ENCODE measurements around the gene ATG101.

GRCh38 chr12:52089491-52089890 is 19.7 kb downstream of the ATG101 start:
- TF ChIP-seq CTCF (IDR thresholded peaks at IDR 0.05 in 4 of 5, conservative IDR thresholded peaks at IDR 0.05 in 1 of 5) (no peak), POLR2A (IDR thresholded peaks at IDR 0.05) (no peak)
